ENCODE data around the gene PRKRIP1.
A peak's percentile ranks its signal among the peaks of the same experiment; 100 is the strongest.

The PRKRIP1 gene

DNA sequence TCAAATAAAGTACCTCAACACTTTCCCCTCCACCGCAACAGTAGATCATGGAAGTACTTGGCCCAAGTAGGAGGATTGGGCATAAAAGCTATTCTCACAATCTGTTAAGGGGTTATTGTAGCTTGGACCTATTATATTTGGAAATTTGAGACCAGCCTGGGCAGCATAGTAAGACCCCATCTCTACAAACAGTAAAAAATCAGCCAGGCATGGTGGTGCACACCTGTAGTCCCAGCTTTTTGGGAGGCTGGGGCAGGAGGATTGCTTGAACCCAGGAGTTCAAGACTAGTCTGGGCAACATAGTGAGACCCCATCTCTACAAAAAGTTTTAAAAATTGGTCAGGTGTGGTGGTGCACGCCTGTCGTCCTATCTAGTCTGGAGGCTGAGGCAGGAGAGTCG, 13.2 kb downstream of the PRKRIP1 start:
- H4K20me1 ChIP-seq (ENCODE audit: low read depth, low read length), result no peaks in the 10 kb centered on the region
- no peaks in the 10 kb centered on the region for H3K9me2 ChIP-seq (replicated peaks; ENCODE audit: insufficient read depth, low read length)
- peaks cover 27% of the 10 kb centered on the region for H3K79me2 ChIP-seq (ENCODE audit: insufficient read depth, low read length)
- H3K27me3 ChIP-seq (ENCODE audit: low read length), result no peaks in the 10 kb centered on the region
- peaks cover 31% of the 10 kb centered on the region for H3K36me3 ChIP-seq (ENCODE audit: low read length)
- TF ChIP-seq EZH2phosphoT487 (conservative IDR thresholded peaks at IDR 0.05; ENCODE audit: low read length), result no peak
- TF ChIP-seq CTCF (IDR thresholded peaks at IDR 0.05; ENCODE audit: insufficient read depth, low read length, poor library complexity, severe bottlenecking), result no peak
- H3K27ac ChIP-seq (ENCODE audit: low read depth, low read length), result peak overlapping the region; percentile 75; the same call in 1 of the 2 replicates
- H3K9ac ChIP-seq (ENCODE audit: low read length), result no peak overlapping the region
- peaks cover 40% of the 10 kb centered on the region for H3F3A ChIP-seq (ENCODE audit: insufficient read depth)
- H3K4me2 ChIP-seq (ENCODE audit: low read depth, low read length, poor library complexity, severe bottlenecking), result no peak overlapping the region
- no peak overlapping the region for H2AFZ ChIP-seq (ENCODE audit: low read depth, low read length, severe bottlenecking)
- no peak overlapping the region for H3K4me3 ChIP-seq (ENCODE audit: insufficient read depth, low read length, poor library complexity, severe bottlenecking)
- no peaks in the 10 kb centered on the region for H3K9me3 ChIP-seq (ENCODE audit: insufficient read depth, low read length)

DNA sequence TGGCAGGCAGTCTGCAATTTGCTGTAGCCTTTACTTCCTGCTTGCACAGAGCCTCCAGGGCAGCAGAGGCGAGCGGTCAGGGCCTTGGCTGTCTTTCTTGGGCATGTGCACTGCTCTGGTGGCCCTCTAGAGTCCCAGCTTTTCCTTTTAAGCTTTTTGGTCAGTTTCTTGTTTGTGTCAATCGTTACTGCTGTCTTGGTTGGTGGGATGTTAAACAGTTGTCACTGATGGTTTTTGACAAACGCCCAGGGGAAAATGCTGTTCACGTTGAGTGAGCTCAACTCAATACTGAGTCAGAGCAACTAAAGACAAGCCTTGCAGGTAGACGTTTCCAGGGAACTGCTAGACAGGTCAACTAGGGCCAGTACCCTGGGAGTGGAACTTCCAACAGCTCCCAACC, 14.0 kb downstream of the PRKRIP1 start:
- Histone ChIP-seq H3K4me3 (ENCODE audit: insufficient read depth, low read length, poor library complexity, severe bottlenecking) (no peak overlapping the region), H3K27ac (ENCODE audit: low read depth, low read length) (peak overlapping the region; percentile 29), H3K27me3 (ENCODE audit: low read length) (no peaks in the 10 kb centered on the region), H4K20me1 (ENCODE audit: low read depth, low read length) (no peaks in the 10 kb centered on the region), H3K79me2 (ENCODE audit: insufficient read depth, low read length) (peaks cover 27% of the 10 kb centered on the region), H3K9ac (ENCODE audit: low read length) (no peak overlapping the region), H3K4me2 (ENCODE audit: low read depth, low read length, poor library complexity, severe bottlenecking) (no peak overlapping the region), H3F3A (ENCODE audit: insufficient read depth) (peaks cover 42% of the 10 kb centered on the region), H3K9me3 (ENCODE audit: insufficient read depth, low read length) (no peaks in the 10 kb centered on the region), H3K9me2 (replicated peaks; ENCODE audit: insufficient read depth, low read length) (no peaks in the 10 kb centered on the region), H2AFZ (ENCODE audit: low read depth, low read length, severe bottlenecking) (no peak overlapping the region), H3K36me3 (ENCODE audit: low read length) (peaks cover 35% of the 10 kb centered on the region)
- no peak for TF ChIP-seq CTCF (IDR thresholded peaks at IDR 0.05; ENCODE audit: insufficient read depth, low read length, poor library complexity, severe bottlenecking)
- no peak for TF ChIP-seq EZH2phosphoT487 (conservative IDR thresholded peaks at IDR 0.05; ENCODE audit: low read length)

DNA sequence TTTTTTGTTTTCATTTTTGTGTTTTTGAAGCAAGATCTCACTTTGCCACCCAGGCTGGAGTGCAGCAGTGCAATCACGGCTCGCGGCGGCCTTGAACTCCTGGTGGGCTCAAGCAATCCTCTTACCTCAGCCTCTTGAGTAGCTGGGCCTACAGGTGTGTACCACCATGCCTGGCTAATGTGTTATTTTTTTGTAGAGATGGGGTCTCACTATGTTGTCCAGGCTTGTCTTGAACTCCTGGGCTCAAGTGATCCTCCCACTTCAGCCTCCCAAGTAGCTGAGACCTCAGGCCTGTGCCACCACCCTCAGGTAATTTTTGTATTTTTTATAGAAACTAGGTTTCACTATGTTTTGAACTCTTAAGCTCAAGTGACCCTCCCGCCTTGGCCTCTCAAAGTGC, 14.8 kb downstream of the PRKRIP1 start:
- TF ChIP-seq EZH2phosphoT487 (conservative IDR thresholded peaks at IDR 0.05; ENCODE audit: low read length) (no peak), CTCF (IDR thresholded peaks at IDR 0.05; ENCODE audit: insufficient read depth, low read length, poor library complexity, severe bottlenecking) (no peak)
- Histone ChIP-seq H3K79me2 (ENCODE audit: insufficient read depth, low read length) (peaks cover 27% of the 10 kb centered on the region), H3K36me3 (ENCODE audit: low read length) (peaks cover 28% of the 10 kb centered on the region)

More for the DNA sequence above, 14.8 kb downstream of the PRKRIP1 start:
- Histone ChIP-seq H2AFZ (ENCODE audit: low read depth, low read length, severe bottlenecking) (no peak overlapping the region), H3K27me3 (ENCODE audit: low read length) (no peaks in the 10 kb centered on the region), H3K9me2 (replicated peaks; ENCODE audit: insufficient read depth, low read length) (no peaks in the 10 kb centered on the region), H3K9ac (ENCODE audit: low read length) (no peak overlapping the region), H3K9me3 (ENCODE audit: insufficient read depth, low read length) (no peaks in the 10 kb centered on the region), H3K4me3 (ENCODE audit: insufficient read depth, low read length, poor library complexity, severe bottlenecking) (no peak overlapping the region), H3F3A (ENCODE audit: insufficient read depth) (peaks cover 36% of the 10 kb centered on the region), H3K4me2 (ENCODE audit: low read depth, low read length, poor library complexity, severe bottlenecking) (no peak overlapping the region), H4K20me1 (ENCODE audit: low read depth, low read length) (no peaks in the 10 kb centered on the region), H3K27ac (ENCODE audit: low read depth, low read length) (no peak overlapping the region)

Data from SU-DHL-6 (cell line).